Vagina (tissue), 2 donors: ENCODE data around the gene NEAT1. TPM values are rescaled to one million over a fixed set of nuclear protein-coding genes. Genes with fewer than 3 reads are reported as not detected.

Experiments
- DNase-seq, 2 donors: peaks; one replicate each; pipeline ENCODE4 v3.0.0-alpha.2; 2017; ENCODE audit errors: extremely low spot score in 2 of 2
- H3K27ac ChIP-seq: fragments of 200-600 bp; sonication (generic); one replicate; pipeline ENCODE4 v1.5.1; 2019
- H3K27me3 ChIP-seq: fragments of 200-600 bp; sonication (generic); one replicate; pipeline ENCODE4 v1.5.1; 2019
- H3K36me3 ChIP-seq, 2 donors: fragments of 200-600 bp; sonication (generic); one replicate each; pipeline ENCODE4 v1.5.1; 2017 to 2019
- H3K4me1 ChIP-seq: fragments of 200-600 bp; sonication (generic); one replicate; pipeline ENCODE4 v1.5.1; 2019
- H3K4me3 ChIP-seq, 2 donors: fragments of 200-600 bp; sonication (generic); 1 replicate in 1 of 2; 2 replicates in 1 of 2; pipeline ENCODE4 v1.5.1; 2016 to 2019
- H3K9me3 ChIP-seq: fragments of 200-600 bp; sonication (generic); one replicate; pipeline ENCODE4 v1.5.1; 2019
- CTCF ChIP-seq, 3 experiments: fragments of 450-650 bp in 2 of 3; fragments of 200-600 bp in 1 of 3; sonication (generic) in 1 of 3; IDR thresholded peaks; one replicate each; pipeline ENCODE4 v1.5.1; 2017 to 2019; ENCODE audit warnings: antibody characterized with exemption in 3 of 3, mild to moderate bottlenecking in 2 of 3, moderate library complexity in 2 of 3
- POLR2A ChIP-seq, 2 donors: fragments of 450-650 bp; IDR thresholded peaks; one replicate each; pipeline ENCODE4 v1.6.1; 2017; ENCODE audit warnings: antibody characterized with exemption in 2 of 2, mild to moderate bottlenecking in 2 of 2, moderate library complexity in 2 of 2
- POLR2AphosphoS5 ChIP-seq, 2 donors: sonication (generic); formaldehyde crosslinking; IDR thresholded peaks; one replicate each; pipeline ENCODE4 v1.9.0; 2017; ENCODE audit warnings: antibody characterized with exemption in 2 of 2, mild to moderate bottlenecking in 2 of 2, low read depth in 1 of 2; ENCODE audit not compliant: insufficient read depth in 1 of 2
- intact Hi-C: fragments of 100-400 bp; cut with DNase I; formaldehyde crosslinking; loops from one replicate; pipeline ENCODE4 v1.15.1; 2023
- total RNA-seq: library from RNA; depleted of rRNA; stranded (reverse); fragments of >200 nt; gene quantifications from one replicate; pipeline ENCODE4 v1.2.3, GENCODE V29; 2016

The NEAT1 gene
- total RNA-seq, 1 donor from 2014 or later: 857 TPM

DNA sequence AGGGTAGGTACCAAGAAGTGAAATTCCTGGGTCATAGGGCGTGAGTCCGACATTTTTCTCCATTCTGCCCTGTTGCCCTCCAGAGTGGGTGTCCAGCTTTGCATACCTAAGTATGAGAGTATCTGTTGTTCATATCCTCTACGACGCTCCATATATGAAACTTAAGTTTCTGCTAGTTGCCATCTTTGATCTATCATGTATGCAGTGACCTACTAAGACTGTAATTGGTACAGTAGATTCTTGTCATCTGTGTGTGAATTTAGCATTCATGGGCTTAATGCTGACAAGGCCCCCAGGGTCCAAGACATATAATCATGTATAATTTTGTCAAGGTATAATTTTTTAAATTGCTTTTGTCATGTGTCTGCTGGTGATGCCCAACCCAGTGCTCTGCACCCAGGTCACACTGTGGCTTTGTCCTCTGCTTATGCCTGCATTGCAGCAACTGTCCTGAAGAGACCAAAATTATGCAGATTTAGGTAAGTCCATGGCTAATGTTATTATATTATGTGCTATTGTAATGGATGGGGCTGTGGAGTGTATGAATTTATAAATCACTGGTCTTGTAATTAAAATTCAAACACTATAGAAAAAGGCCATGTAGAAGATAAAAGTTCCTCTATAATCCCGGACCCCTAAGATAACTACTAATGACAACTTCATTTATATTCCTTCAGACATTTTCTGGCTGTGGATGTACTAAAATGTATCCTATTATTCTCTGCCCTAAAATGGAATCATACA is 12.2 kb downstream of the NEAT1 start:
- H3K4me1 ChIP-seq: peaks cover 86% of the 10 kb centered on the region
- H3K36me3 ChIP-seq: peaks cover 0 to 52% of the 10 kb centered on the region in 2 donors
- no peaks in the 10 kb centered on the region for H3K27me3 ChIP-seq
- H3K9me3 ChIP-seq: no peaks in the 10 kb centered on the region
- no peak overlapping the region for H3K4me3 ChIP-seq
- TF ChIP-seq POLR2A (IDR thresholded peaks at IDR 0.05) (no peak), CTCF (IDR thresholded peaks at IDR 0.05) (no peak), POLR2AphosphoS5 (IDR thresholded peaks at IDR 0.05; ENCODE audit: insufficient read depth in 1 of 2, low read depth in 1 of 2) (no peak)
- H3K27ac ChIP-seq: peak overlapping the region; percentile 65
- intact Hi-C loops: no loop called here
- DNase-seq: no peak

DNA sequence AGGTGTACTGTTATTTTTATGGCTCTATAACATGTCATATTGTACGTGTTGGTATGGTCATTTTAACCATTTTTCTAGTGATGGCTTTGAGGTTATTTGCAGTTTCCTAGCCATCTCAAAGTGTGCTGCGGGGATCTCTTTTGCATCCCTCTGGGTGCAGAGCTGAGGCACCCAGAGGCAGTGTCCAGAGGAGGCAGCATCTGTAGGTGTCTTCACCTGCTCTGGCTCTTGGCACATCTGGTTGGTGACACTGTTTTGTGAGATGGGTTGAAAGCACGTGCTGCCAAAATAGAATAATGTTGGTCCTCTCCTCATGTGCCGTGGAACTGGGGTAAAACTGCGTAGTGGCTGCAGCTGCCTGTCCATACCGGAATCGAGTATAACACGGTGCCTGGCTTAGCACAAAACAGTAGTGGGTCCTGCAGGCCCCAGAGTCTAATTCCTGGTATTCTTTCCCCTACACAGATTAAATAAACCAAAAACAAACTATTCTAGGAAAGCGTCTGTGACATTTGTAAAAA is 12.9 kb downstream of the NEAT1 start:
- Histone ChIP-seq H3K36me3 (peaks cover 0 to 52% of the 10 kb centered on the region in 2 donors), H3K4me1 (peaks cover 86% of the 10 kb centered on the region), H3K27me3 (no peaks in the 10 kb centered on the region), H3K4me3 (no peak overlapping the region), H3K27ac (peak overlapping the region; percentile 65), H3K9me3 (no peaks in the 10 kb centered on the region)
- DNase-seq: no peak
- intact Hi-C loops: no loop called here
- no peak for TF ChIP-seq POLR2A (IDR thresholded peaks at IDR 0.05)
- TF ChIP-seq POLR2AphosphoS5 (IDR thresholded peaks at IDR 0.05; ENCODE audit: insufficient read depth in 1 of 2, low read depth in 1 of 2): no peak
- TF ChIP-seq CTCF (IDR thresholded peaks at IDR 0.05): no peak

- Histone ChIP-seq H3K27ac (peak overlapping the region; percentile 65), H3K36me3 (peaks cover 0 to 52% of the 10 kb centered on the region in 2 donors), H3K4me1 (peaks cover 83% of the 10 kb centered on the region), H3K9me3 (no peaks in the 10 kb centered on the region), H3K4me3 (no peak overlapping the region), H3K27me3 (no peaks in the 10 kb centered on the region)
- intact Hi-C loops: no loop called here
- DNase-seq: no peak
- TF ChIP-seq POLR2A (IDR thresholded peaks at IDR 0.05): no peak
- peak in 1 of 2 donors; percentile 82 for TF ChIP-seq POLR2AphosphoS5 (IDR thresholded peaks at IDR 0.05; ENCODE audit: insufficient read depth in 1 of 2, low read depth in 1 of 2)
These were observed 13.4 kb downstream of the NEAT1 start for GRCh38 chr11:65435981-65436411.

DNA sequence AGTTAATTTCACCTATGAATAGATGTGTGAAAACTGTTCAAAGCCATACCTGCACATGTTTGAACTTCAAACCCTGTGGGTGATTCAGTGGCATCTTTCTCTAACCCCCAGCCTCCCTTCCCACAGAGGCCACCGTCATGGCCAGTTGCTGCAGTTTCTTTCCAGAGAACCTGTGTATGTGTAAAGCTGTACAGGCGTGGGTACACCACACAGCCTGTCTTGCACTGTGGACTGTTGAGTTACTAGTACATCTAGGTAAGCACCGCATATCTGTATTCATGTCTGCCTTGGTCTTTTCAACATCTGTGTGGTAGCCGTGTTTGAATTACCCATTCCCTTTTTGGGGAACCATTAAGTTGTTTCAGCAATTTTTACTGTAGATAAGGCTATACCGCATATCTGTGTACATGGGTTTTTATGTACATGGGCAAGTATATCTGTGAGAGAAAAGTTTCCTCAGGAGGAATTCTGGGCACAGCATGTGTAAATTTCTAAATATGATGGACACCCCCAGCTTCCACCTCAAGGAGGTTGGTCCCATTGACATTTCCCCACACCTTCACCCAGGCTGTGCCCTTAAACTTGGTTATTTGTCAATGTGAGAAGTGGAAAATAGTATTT is 13.9 kb downstream of the NEAT1 start:
- intact Hi-C loops: no loop called here
- Histone ChIP-seq H3K9me3 (no peaks in the 10 kb centered on the region), H3K27me3 (no peaks in the 10 kb centered on the region), H3K36me3 (peaks cover 0 to 52% of the 10 kb centered on the region in 2 donors), H3K27ac (peak overlapping the region; percentile 65), H3K4me3 (no peak overlapping the region), H3K4me1 (peaks cover 83% of the 10 kb centered on the region)
- no peak for DNase-seq
- TF ChIP-seq POLR2A (IDR thresholded peaks at IDR 0.05) (peak in 1 of 2 donors; percentile 12), POLR2AphosphoS5 (IDR thresholded peaks at IDR 0.05; ENCODE audit: insufficient read depth in 1 of 2, low read depth in 1 of 2) (no peak), CTCF (IDR thresholded peaks at IDR 0.05) (no peak)

- TF ChIP-seq POLR2A (IDR thresholded peaks at IDR 0.05) (no peak), POLR2AphosphoS5 (IDR thresholded peaks at IDR 0.05; ENCODE audit: insufficient read depth in 1 of 2, low read depth in 1 of 2) (peak in 1 of 2 donors; percentile 37), CTCF (IDR thresholded peaks at IDR 0.05) (no peak)
- H3K36me3 ChIP-seq: peaks cover 0 to 53% of the 10 kb centered on the region in 2 donors
- no peak overlapping the region for H3K4me3 ChIP-seq
- peaks cover 83% of the 10 kb centered on the region for H3K4me1 ChIP-seq
- intact Hi-C loops: no loop called here
- DNase-seq: no peak
- H3K27ac ChIP-seq: peak overlapping the region; percentile 65
- no peaks in the 10 kb centered on the region for H3K27me3 ChIP-seq
- H3K9me3 ChIP-seq: no peaks in the 10 kb centered on the region
These were observed 15.0 kb downstream of the NEAT1 start for GRCh38 chr11:65437436-65438227.
